ENCODE results near the gene P4HA3.
"Not testable (repeated sequence)": the region's sequence is repeated elsewhere in the genome, so short reads cannot be mapped to it uniquely, and the experiment has no call there.

Gene P4HA3

DNA sequence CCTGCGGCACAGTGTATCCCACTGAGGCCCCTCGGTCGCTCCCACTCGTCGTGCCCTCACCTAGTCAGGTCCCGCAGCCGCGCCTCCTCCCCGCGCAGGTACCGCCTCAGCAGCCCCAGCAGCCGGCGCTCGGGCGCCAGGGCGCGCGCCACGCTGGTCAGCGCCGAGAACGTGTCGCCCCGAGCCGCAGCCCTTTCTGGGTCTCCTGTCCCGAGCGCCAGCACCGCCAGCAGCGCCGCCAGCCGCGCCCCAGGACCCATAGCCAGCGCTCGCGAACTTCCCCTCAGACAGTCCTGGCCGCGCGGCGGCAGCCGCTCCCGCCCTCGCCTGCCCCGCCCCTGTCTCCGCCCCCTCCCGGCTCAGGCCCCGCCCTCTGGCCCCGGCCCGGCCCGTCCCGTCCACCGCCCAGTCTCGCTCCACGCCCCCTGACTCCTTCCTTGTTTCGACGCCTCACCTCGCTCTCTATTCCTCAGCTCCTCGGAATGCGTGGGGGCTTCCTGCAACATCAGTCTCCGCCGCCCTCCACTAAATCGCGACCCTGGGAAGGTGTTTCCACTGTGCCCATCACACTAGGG lies at the start of gene P4HA3:
P4HA3 (minus strand) TSS at position 289 of the 575 bp plus-strand sequence; CDS start at position 260, 29 bp downstream.
- no peak for DNase-seq (ENCODE audit: low read depth, low spot score)

DNA sequence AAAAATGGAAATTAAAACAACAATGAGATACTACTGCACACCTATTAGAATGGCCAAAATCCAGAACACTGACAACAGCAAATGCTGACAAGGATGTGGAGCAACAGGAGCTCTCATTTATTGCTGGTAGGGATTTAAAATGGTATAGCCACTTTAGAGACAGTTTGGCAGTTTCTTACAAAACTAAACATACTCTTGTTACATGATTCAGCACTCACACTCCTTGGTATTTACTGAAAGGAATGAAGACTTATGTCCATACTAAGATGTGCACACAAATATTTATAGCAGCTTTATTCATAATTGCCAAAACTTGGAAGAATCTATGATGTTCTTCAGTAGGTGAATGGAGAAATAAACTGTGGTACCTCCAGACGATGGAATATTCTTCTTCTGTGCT lies 46.0 kb upstream of the P4HA3 start:
- no peak for DNase-seq (ENCODE audit: low read depth, low spot score)

DNA sequence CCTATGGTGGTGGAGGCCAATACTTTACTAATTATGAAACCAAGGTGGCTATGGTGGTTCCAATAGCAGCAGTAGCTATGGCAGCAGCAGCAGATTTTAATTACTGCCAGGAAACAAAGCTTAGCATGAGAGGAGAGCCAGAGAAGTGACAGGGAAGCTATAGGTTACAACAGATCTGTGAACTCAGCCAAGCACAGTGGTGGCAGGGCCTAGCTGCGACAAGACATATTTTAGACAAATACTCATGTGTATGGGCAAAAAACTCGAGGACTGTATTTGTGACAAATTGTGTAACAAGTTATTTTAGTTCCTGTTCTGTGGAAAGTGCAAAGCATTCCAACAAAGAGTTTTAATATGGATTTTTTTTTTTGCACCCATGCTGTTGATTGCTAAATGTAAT lies 44.2 kb upstream of the P4HA3 start:
- no peak for DNase-seq (ENCODE audit: low read depth, low spot score)

DNA sequence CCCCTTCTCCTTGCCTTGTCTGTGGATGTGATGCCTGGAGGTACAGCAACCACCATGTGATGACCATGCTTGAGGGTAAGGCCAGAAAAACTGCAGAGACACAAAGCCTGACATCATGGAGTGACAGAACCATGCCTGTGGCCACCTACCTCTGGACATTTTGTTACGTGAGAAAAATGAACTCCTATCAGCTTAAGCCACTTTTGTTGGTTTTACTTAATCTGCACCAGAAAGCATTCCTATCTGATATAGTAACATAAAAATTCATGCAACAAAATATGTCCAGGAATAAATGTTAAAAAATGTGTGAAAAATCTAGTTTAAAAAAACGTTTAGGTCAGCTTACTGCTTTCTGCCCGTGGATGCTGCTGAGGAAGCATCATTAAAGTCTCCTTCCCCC lies 42.6 kb upstream of the P4HA3 start:
- no peak for DNase-seq (ENCODE audit: low read depth, low spot score)

DNA sequence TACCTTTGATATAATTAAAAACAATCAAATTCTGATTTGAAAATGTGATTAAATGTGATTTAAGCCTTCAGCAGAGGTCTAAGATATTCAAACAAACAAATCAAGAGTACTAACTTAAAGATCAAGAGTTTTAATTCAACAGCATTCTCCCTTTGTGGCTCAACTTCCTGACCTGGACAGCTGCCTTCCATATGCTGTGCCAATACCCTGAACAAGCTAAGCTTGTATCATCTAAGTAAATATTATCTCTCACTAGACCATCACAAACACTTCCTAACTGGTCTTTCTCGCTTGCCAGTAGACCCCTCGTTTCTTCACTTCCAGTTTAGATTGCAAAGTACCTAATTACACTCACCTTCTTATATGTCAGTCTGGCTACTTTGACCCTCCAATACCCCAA lies 35.9 kb upstream of the P4HA3 start:
- no peak for DNase-seq (ENCODE audit: low read depth, low spot score)

DNA sequence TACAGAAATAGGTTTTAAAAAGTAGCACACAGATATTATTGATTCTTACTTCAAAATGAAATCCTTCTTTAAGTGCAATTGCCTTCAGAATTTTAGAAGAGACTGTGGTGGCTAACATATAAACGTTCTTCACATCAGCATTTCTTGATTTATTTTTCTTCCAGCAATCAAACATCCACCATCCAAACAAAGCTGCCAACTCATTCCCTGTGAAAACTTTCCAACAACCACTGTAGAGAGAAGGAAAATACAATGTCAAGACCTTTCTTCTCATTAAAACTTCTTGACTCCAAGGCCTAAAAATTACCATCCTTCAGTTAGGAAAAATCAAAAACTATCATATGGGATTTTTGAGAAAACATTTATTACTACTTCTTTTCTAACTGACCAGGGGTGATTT lies 34.0 kb upstream of the P4HA3 start:
- DNase-seq (ENCODE audit: low read depth, low spot score) = no peak

DNA sequence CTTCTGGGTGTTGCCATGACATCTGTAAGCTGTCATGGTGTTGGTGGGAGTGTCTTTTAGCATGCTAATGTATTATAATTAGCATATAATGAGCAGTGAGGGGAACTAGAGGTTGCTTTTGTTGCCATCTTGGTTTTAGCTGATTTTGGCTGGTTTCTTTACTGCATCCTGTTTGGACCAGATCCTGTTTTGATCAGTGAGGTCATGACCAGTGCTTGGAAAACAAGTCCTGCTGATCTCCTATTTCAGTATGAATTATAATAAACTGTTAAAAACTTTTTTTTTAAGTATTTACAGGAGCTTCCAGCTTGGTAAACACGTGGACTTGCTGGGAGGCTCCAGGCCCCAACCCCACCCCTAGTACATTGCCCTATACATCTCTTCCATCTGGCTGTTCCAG lies 30.5 kb upstream of the P4HA3 start:
- no peak for DNase-seq (ENCODE audit: low read depth, low spot score)

DNA sequence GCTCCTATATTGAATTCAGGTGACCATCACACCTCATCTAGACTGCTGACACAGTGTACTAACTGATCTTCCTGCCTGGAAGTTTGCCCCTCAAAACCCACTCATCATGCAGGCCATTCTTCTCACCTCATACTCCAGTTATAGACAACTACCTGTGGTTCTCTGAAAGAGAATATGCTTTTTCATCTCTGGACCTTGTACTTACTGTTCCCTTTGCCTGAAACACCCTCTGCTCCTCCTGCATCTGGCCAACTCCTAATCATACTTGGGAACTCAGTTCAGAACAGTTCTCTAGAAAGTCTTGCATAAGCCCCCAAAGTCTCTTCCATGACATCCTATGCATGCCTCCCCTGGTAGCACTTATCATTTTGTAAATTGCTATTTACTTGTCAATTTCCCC lies 28.2 kb upstream of the P4HA3 start:
- no peak for DNase-seq (ENCODE audit: low read depth, low spot score)

DNA sequence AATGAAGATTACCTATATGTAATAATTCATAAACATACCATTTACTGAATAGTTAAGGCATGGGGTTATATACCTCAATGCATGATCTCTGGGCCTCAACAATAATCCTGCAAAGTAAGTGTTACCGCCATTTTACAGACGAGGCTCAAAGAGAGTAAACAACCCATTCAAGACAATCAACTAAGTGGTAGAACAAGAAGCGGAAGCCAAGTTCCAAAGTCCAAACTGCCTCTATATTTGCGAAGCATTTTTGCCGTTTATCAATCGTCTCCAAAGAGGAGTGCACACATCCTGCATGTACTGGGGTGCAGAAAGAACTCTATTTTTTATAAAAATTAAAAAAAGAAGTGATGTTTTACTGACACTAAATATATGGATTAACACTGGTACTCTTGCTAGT lies 27.5 kb upstream of the P4HA3 start:
- no peak for DNase-seq (ENCODE audit: low read depth, low spot score)

DNA sequence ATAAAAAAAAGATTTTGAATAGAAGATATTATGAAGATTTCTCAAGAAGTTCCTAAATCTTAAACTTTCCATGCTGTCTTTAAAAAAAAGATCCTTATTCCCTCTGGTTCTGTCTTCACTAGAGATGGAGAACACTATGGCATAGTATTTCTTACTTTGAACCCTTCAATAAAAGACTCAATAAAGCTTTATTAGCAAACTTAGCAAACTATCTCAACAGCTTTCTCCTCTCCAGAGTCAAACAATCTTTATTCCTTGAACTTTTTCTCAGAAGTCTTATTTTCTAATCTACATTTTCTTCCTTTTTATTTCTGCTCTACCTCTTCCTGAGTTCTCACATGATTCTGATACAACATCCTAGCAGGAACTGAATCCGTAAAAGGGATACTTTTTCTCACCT lies 21.8 kb upstream of the P4HA3 start:
- no peak for DNase-seq (ENCODE audit: low read depth, low spot score)

DNA sequence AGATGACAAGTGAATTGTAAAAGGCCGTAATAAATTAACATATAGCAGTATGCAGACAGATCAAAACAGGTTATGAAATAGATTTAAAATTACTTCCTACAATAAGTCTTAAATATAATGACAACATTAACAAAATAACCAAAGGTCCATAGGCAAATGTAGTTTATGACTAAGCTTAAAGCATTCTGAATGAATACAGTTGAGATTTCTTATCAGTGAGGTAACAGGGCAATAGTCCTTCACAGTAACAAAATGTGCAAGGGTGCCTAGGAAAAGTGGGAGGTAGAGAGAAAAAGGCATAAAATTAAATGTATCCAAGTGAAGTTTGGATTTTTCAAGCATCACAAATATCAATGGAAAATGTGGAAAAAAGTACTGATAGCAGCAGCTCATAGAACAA lies 20.9 kb upstream of the P4HA3 start:
- no peak for DNase-seq (ENCODE audit: low read depth, low spot score)

DNA sequence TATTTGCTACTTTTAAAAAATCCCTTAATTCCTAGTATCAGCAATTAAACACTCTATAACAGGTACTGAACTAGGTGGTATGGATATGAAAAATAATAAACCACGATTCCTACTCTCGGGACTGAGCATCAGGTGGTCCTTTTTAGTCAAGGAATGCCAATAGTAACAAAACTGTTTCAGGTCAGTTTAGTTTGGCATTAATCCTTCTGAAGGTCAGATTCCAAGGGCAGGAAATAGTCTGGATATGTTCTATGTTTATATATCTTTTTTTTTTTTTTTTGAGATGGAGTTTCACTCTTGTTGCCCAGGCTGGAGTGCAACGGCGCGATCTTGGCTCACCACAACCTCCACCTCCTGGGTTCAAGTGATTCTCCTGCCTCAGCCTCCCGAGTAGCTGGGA lies 19.6 kb upstream of the P4HA3 start:
- not testable (repeated sequence) for DNase-seq (ENCODE audit: low read depth, low spot score)

DNA sequence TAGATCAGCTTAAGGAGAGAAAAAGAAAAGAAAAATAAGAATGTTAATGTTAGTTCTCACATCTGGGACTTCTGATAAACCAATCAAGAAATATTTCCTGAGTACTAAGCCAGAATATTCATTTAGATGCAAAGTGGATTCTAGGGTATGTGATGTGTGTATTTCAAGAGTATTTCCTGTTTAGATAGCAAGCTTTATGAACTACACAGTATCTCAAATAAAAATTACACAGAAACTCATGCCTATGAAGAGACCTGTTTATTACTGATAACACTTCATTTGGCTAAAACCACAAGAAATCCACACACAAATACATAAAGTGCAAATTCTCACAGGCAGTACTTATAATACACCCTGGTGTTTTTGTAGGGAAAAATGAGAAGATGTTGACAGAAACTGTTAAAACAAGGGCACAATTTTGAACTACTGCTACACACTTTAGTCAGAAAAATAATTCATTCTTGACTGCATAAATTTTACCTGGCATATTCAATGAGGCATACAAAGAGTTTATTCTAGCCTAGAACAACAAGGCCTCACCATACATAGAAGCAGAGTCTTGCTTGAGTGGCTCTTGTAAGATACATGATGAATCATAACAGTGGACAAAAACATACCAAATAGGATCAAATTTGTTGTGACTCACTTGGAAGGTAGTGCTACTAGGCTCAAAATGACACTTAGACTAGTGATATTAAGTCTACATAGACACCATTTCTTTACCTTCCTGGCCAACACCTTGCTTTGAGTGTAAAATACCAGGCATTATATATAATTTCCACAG lies 18.8 kb upstream of the P4HA3 start:
- no peak for DNase-seq (ENCODE audit: low read depth, low spot score)

DNA sequence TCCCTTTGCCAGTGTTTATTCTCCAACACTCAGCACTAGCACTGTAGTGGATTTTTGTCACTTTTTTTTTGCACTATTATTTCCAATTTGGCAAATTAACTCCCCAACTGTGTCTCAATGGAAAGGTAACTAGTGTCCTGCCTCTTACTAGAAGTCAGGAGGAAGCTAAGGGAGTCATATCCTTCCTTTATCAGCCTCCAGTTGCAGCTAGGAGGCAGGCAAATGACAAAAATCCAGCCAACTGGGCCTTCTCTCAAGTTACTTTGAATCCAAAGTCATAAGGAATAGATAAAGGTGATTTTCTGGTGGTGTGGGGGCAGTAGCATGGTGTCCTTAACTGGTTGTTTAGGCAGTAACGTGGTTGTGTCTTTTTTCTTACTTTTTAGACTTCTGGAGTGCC lies 15.6 kb upstream of the P4HA3 start:
- DNase-seq (ENCODE audit: low read depth, low spot score) = no peak

DNA sequence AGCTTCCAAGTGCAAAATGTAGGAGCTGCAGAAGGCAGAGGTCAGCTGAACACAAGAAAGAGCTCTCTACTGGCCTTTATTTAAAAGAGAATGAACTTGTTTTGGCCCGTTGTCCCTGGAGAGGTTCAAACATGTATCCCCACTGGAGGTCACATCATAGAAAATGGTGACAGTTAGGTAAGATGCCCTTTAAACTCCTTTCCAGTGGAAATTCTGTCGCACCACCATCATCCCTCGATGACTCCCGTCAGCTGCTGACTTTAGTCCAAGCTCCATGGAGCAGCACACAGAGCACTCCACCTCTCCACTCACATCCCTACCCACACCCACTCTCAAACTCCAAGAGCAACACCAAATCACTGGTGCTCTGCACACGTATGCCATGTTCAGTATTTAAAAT lies 15.2 kb upstream of the P4HA3 start:
- no peak for DNase-seq (ENCODE audit: low read depth, low spot score)

DNA sequence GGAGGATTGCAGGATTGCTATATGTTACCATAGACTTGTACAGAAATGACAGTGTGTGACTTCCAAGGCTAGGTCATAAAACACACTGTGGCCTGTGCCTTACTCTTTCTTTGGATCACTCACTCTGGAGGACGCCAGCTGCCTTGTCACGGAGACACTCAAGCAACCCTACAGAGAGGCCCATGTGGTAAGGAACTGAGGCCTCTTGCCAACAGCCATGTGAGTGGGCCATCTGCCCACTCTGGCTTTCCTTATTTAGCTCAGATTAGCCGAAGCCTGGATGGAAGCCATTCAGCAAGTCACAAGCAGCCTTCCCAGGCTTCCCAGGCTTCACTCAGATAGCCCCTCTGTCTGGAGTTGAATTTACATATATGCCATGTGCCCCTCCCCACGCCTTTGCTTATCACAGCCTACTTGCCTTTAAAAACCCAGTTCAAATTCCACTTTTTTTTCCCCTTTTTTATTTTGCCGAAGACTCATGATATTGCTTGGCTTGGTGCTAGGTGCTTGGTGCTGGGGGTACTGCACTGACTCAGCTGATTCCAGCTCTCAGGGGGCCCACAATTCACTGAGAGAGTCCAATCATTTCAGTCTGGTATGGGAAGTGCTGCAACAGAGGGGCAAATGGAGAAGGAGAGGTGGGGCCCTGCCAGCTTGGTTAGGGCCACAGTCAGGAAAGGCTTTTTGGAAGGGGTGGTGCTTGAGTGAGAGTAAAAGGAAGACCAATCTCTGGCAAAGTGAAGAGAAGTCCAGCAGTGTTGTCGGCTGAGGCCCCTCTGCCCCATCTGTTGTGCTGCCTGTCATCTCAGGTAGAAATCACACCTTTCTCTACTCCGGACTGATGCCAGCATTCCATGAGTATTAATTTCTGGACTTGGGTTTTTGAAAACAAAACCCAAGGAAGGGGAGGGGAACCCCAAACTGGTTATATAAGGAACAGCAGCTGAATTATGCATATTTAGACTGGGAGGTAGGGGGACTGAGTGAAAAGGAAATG lies 14.5 kb upstream of the P4HA3 start:
- no peak for DNase-seq (ENCODE audit: low read depth, low spot score)

DNA sequence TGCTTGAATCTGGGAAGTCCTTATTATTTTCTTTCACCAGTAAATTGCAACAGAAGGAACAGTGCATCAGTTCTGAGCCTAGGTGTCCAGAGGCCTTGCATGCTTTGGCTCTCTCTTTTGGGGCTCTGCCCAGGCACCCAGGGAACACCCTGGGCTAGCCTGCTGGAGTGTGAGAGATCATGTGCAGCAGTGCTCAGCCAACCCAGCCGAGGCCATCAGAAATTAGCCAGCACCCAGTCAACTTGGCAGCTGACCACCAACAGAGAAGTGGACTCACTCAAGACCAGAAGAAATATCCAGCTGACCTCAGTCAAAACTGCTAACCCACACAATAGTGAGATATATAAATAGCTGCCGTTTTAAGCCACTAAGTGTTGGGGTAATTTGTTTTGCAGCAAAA lies 11.2 kb upstream of the P4HA3 start:
- DNase-seq (ENCODE audit: low read depth, low spot score) = no peak

DNA sequence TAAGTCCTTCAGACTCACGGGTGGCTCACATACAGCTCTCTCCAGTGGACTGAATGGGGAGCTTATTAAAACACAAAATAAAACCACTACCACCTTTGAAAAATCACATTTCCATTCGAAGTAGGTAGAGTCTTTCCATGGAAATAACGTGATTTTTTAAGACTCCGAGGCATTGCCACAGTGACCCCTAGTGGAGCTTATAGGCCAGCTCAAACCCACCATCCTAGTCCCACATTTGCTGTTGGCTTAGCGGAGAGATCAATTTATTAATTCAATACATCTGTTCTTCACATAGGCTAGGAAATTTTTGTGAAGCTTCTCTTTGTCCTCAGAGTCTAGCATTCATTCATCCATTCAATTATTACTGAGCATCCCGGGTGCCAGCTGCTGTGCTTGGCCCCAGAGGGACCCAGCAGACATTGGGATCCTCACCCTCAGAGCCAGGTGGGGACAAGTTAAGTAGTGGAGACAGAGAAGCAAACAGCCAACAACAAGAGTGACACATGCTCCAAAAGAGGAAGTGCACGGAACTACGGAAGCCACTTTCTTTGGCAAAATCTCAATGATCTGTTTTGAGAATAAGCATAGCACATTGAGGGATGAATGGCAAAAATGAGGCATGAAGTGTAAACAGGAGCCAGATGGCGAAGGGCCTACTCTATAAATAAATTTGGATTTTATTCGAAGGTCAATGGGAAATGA lies 10.2 kb upstream of the P4HA3 start:
- no peak for DNase-seq (ENCODE audit: low read depth, low spot score)

DNA sequence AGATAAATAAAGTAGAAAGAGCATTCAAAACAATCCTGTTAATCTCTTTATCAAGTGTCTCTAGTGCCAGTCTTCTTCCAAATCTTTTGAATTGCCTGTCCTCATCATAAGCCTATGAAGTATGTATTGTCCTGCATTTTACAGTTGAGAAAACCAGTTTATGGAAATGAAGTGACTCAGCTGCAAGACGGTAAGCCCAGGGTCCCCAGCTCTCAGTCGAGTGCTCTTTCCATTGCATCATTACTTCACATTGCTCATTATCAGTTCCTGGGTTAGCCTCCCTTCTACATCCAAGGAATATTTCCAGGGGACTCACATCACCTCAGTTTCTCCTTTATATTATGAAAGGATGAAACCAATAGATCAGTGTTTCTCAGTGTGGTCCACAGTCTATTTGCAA lies 9.1 kb upstream of the P4HA3 start:
- no peak for DNase-seq (ENCODE audit: low read depth, low spot score)

DNA sequence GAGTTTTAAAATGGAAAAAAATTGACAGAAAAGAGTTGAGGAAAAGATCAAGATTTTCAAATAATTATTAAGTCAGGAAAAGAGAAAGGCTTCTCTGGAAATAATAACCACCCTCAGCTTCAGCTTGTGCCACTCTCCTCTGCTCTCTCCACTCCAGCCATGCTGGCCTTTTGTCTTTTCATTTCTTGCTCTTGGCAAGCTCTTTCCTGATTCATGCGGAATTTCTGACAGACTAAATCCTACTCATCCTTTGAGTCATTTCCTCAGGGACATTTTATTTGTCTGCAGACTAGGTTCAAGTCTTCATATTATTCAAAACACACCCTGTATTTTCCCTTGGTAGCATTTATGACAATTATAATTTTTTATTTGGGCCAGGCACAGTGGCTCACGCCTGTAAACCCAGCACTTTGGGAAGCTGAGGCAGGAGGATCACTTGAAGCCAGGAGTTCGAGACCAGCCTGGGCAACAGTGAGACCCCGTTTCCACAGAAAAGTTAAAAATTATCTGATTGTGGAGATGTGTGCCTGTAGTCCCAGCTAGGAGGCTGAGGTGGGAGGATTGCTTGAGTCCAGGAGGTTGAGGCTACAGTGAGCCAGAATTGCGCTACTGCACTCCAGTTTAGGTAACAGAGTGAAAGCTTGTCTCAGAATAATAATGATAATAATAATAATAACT lies 7.8 kb upstream of the P4HA3 start:
- DNase-seq (ENCODE audit: low read depth, low spot score) = no peak

DNA sequence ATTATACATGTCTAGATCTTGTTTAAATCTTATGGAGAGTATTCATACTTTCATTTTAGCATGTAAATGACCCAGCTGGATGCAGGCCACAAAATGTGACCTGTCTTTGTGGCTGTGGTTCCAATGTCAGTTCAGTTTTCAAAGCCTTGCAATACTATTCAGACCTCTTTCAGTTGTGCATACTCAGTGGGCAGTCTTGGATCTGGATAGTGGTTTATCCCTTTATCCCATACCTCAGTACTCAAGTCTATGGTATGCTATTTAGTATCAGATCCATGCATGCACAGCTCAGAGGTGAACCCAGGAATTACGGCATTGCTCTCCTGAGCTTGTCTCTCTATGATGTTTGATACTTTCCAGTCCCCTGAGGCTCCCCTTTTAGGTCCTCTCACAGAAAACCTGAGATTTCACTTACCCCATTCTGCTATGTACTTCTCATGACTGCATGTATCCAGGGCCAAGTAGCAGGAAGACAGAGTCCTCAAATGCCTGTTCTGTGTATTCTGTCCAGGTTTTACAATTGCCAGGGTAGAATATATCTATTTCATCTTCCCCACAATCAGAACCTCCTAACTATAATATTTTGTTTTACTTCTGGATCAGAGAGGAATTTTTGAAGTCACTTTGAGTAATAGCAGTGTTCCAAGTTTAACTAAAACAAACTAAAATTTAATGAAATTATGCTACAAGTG lies 6.9 kb upstream of the P4HA3 start:
- no peak for DNase-seq (ENCODE audit: low read depth, low spot score)
